Mesendoderm (in vitro differentiated cells): ENCODE results near the gene AIFM3.

ENCODE experiments used
- DNase-seq: peaks from one replicate; pipeline ENCODE4 v3.0.0; 2013
- H2AK5ac ChIP-seq: 2 replicates; pipeline ENCODE4 v1.6.1; 2013; ENCODE audit warnings: low read length, inconsistent platforms
- H2BK120ac ChIP-seq: 2 replicates; pipeline ENCODE4 v1.6.1; 2013; ENCODE audit warnings: low read depth, mild to moderate bottlenecking, low read length, moderate library complexity, mixed read lengths
- H2BK15ac ChIP-seq: replicated peaks from 2 replicates; pipeline ENCODE4 v1.6.1; 2013; ENCODE audit warnings: low read depth, mild to moderate bottlenecking, moderate library complexity
- H2BK5ac ChIP-seq: 2 replicates; pipeline ENCODE4 v1.6.1; 2013; ENCODE audit warnings: low read length, inconsistent platforms
- H3K18ac ChIP-seq: 2 replicates; pipeline ENCODE4 v1.6.1; 2013; ENCODE audit warnings: mild to moderate bottlenecking, low read length, mixed read lengths
- H3K23ac ChIP-seq: one replicate; pipeline ENCODE4 v1.6.1; 2013; ENCODE audit warnings: low read length
- H3K27ac ChIP-seq: 2 replicates; pipeline ENCODE4 v1.5.1; 2013; ENCODE audit warnings: low read depth, mild to moderate bottlenecking, inconsistent platforms, low read length, moderate library complexity
- H3K27me3 ChIP-seq: 2 replicates; pipeline ENCODE4 v1.6.1; 2013; ENCODE audit warnings: low read length, control low read depth, mild to moderate bottlenecking, inconsistent platforms; ENCODE audit not compliant: insufficient read depth, poor library complexity
- H3K36me3 ChIP-seq: 2 replicates; pipeline ENCODE4 v1.6.1; 2013; ENCODE audit warnings: low read length, inconsistent platforms; ENCODE audit not compliant: control insufficient read depth, insufficient read depth
- H3K4ac ChIP-seq: one replicate; pipeline ENCODE4 v1.6.1; 2013; ENCODE audit warnings: low read depth, mild to moderate bottlenecking, low read length, moderate library complexity
- H3K4me1 ChIP-seq: 2 replicates; pipeline ENCODE4 v1.6.1; 2013; ENCODE audit warnings: low read depth, low read length, inconsistent platforms; ENCODE audit not compliant: control insufficient read depth
- H3K4me2 ChIP-seq: 2 replicates; pipeline ENCODE4 v1.6.1; 2013; ENCODE audit warnings: low read length
- H3K4me3 ChIP-seq: 2 replicates; pipeline ENCODE4 v1.5.1; 2013; ENCODE audit warnings: mild to moderate bottlenecking, low read length
- H3K56ac ChIP-seq: one replicate; pipeline ENCODE4 v1.6.1; 2013; ENCODE audit warnings: low read length
- H3K79me1 ChIP-seq: 2 replicates; pipeline ENCODE4 v1.6.1; 2013; ENCODE audit warnings: low read length, inconsistent platforms
- H3K79me2 ChIP-seq: 2 replicates; pipeline ENCODE4 v1.6.1; 2013; ENCODE audit warnings: mild to moderate bottlenecking, low read length; ENCODE audit not compliant: control insufficient read depth, insufficient read depth
- H3K9ac ChIP-seq: 2 replicates; pipeline ENCODE4 v1.6.1; 2013; ENCODE audit warnings: low read length, inconsistent platforms
- H4K5ac ChIP-seq: one replicate; pipeline ENCODE4 v1.6.1; 2013; ENCODE audit warnings: low read length
- H4K8ac ChIP-seq: one replicate; pipeline ENCODE4 v1.6.1; 2013; ENCODE audit warnings: low read depth, mild to moderate bottlenecking, control low read depth, low read length, moderate library complexity
- WGBS: extraction: QIAGEN DNeasy Blood & Tissue Kit; methylation state at CpG from one replicate; pipeline ENCODE4 v1.1.7; 2013; ENCODE audit warnings: low lambda C conversion rate, missing lambda C conversion rate; ENCODE audit not compliant: insufficient coverage; ENCODE audit errors: extremely low coverage; 5-methylcytosine and 5-hydroxymethylcytosine counted together

AIFM3 gene

DNA sequence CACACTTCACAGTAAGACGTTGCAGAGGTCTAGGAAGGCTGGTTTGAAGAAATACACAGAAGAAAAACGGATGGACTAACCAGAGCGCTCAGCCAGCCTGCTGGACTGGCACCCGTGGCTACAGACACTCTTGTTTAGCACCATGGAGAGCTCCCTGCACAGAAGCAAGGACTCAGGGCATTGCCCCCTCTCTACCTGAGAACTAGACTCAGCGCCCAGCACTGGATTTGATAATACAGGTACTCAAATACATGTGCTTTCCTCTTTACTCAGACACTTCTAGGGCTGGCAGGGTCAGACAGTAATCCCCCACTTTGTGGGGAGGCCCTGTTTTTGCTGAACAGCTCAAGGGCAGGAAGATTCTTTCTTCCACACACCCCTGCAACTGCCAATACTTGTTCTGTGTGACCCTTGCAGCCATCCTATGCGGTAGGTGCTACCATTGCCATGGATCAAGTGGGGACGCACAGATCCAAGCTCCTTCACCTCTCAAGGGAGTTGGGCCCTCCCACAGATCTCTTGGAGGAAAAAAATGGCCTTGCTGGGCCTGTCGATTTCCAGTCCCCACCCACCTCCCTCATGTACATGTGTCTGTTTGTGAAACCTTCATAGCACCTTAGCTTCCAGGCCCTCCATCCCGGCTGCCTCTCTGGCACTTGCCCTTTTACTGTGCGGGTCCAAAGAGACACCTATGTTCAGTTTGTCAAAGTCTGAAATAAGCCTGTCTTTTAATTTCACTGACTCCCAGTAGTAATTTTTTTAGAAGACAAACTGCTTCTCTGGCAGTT is 42.8 kb downstream of the AIFM3 start:
- Histone ChIP-seq H3K79me2 (no peaks in the 10 kb centered on the region), H3K4me1 (peaks cover 1% of the 10 kb centered on the region), H3K4me2 (no peak overlapping the region), H3K23ac (no peak overlapping the region), H3K27me3 (no peaks in the 10 kb centered on the region), H3K79me1 (peaks cover 2% of the 10 kb centered on the region), H2BK15ac (no peak overlapping the region), H3K56ac (no peak overlapping the region), H3K36me3 (no peaks in the 10 kb centered on the region), H3K4me3 (no peak overlapping the region), H3K18ac (no peak overlapping the region), H2BK120ac (no peak overlapping the region), H3K4ac (no peak overlapping the region), H2BK5ac (no peak overlapping the region), H4K5ac (no peak overlapping the region), H3K9ac (no peak overlapping the region), H2AK5ac (no peak overlapping the region), H4K8ac (no peak overlapping the region), H3K27ac (no peak overlapping the region)
- no CpG with 5 or more reads among the region's 10 CpGs for WGBS
- DNase-seq, result peak; percentile 68

DNA sequence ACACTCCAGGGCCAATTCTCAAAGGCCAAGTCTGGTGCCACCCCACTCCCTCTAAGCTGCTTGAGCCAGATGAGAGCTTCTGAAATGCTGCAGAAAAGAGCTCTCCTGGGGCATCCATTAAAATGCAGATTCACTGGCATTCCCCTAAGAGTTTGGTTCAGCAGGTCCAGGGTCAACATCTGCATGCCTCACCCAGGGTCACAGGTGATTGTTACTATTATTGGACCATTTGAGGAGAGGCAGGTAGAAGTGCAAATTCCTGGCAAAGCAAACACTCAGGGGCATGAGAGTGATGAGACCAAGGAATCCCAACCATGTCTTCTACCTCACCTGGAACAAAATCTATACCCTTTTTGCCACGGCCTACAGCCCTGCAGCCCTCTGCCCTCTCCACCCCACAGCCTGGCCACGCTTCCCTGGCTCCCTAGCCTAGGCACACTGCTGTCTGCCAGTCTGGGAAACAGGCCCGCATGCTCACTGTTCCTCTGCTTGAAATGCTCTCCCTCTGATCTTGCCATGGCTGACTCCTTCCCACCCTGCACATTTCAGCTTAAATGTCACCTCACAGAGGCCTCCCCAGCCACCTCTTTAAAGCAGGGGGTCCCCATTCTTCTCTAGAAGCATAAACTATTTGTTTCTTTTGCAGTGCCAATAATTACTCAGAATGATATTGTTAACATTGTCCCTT is 43.5 kb downstream of the AIFM3 start:
- Histone ChIP-seq H3K23ac (no peak overlapping the region), H4K5ac (no peak overlapping the region), H3K4ac (no peak overlapping the region), H2BK120ac (no peak overlapping the region), H3K36me3 (no peaks in the 10 kb centered on the region), H3K56ac (no peak overlapping the region), H2BK5ac (no peak overlapping the region), H3K79me2 (no peaks in the 10 kb centered on the region), H3K27ac (no peak overlapping the region), H3K4me3 (no peak overlapping the region), H2AK5ac (no peak overlapping the region), H3K79me1 (peaks cover 2% of the 10 kb centered on the region), H3K4me2 (no peak overlapping the region), H3K9ac (no peak overlapping the region), H3K4me1 (peaks cover 3% of the 10 kb centered on the region), H3K18ac (no peak overlapping the region), H3K27me3 (no peaks in the 10 kb centered on the region), H2BK15ac (no peak overlapping the region), H4K8ac (no peak overlapping the region)
- DNase-seq, result no peak
- no CpG with 5 or more reads among the region's 3 CpGs for WGBS

DNA sequence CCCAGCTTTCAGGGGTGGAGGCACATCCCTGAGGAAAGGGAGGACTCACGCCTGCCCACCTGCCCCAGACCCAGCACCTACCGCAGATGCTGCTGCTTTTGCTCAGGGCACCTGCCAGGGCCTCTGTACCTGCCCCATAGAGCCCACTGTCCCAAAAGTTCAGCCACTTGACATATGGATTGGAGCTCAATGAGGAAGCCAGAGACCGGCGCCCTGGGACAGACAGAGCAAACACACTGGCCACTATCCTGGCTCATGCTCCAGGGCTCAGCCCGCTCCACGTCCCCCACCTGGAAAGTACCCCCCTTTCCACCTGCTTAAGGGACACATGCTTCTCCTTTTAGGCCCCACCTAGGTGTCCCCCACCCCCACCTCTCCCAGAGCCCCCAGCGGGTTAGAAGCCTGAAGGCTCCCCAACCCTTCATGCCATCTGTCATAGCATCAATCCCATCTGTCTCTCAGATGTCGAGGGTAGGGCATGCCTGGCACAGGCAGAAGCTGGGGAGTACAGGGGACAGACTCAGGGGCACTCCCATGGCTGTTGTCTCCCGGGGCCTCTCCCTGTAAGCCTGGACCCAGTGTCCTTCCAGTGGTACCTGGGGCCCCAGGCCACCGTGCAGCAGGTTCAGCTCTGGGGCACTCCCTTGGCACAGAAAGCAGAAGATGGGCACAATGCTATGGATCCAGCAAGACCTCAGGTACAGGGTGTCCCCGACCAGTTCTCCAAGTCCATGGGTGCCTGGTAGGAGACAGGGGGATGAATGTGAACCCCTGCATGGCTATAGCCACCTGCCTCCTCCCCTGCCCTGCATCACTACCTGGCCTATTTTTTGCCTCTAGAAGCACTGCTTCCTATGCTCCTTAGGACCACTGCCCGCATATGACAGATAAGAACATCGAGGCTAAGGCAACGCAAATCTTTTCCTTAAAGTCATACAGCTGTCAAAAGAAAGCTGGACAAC is 45.7 kb downstream of the AIFM3 start:
- Histone ChIP-seq H3K9ac (no peak overlapping the region), H2AK5ac (no peak overlapping the region), H3K4me3 (no peak overlapping the region), H3K27me3 (no peaks in the 10 kb centered on the region), H3K27ac (no peak overlapping the region), H2BK5ac (no peak overlapping the region), H3K4me2 (no peak overlapping the region), H3K79me1 (peaks cover 2% of the 10 kb centered on the region), H3K18ac (no peak overlapping the region), H2BK120ac (no peak overlapping the region), H3K79me2 (no peaks in the 10 kb centered on the region), H3K4ac (no peak overlapping the region), H4K8ac (no peak overlapping the region), H4K5ac (no peak overlapping the region), H3K4me1 (peaks cover 5% of the 10 kb centered on the region), H3K56ac (peak overlapping the region; percentile 15), H2BK15ac (no peak overlapping the region), H3K23ac (peak overlapping the region; percentile 66), H3K36me3 (no peaks in the 10 kb centered on the region)
- DNase-seq, result no peak
- no CpG with 5 or more reads among the region's 14 CpGs for WGBS

DNA sequence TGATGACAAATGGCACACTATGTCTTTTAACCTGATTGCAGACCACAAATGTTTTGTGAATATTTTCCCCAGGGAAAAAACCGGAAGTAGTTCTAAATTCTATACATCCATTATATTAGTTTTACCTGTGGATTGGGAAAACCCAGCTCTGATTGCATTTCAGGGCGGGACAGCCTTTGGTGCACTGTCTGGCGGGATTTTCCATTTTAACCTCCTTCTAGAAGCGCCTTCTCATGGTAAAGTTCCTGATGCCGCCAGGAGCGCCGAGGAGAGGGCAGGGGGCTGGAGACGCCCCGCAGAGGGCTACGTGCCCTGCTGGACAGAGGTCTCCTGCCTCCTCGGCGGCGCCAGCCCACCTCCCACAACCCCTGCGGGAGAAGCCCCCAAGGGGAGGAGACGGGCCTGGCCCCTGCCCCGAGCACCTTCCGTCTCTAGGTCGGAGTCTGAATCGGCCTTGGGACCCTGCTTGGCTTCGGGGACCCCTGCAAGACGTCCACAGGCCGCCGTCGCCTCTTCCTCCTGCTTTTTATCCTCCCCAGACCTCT is 46.7 kb downstream of the AIFM3 start:
- no peak for DNase-seq
- peak overlapping the region; percentile 81 for H2BK5ac ChIP-seq
- H3K79me2 ChIP-seq, result no peaks in the 10 kb centered on the region
- no peaks in the 10 kb centered on the region for H3K36me3 ChIP-seq
- H3K9ac ChIP-seq, result peak overlapping the region; percentile 77
- no peak overlapping the region for H4K5ac ChIP-seq
- H3K27ac ChIP-seq, result peak overlapping the region; percentile 68
- peaks cover 2% of the 10 kb centered on the region for H3K79me1 ChIP-seq
- H3K18ac ChIP-seq, result peak overlapping the region; percentile 62
- peak overlapping the region; percentile 37 for H3K4me3 ChIP-seq
- H3K23ac ChIP-seq, result no peak overlapping the region
- H3K27me3 ChIP-seq, result no peaks in the 10 kb centered on the region
- H2BK120ac ChIP-seq, result no peak overlapping the region
- peaks cover 5% of the 10 kb centered on the region for H3K4me1 ChIP-seq
- peak overlapping the region; percentile 46 for H3K4ac ChIP-seq
- H2BK15ac ChIP-seq, result no peak overlapping the region
- H3K4me2 ChIP-seq, result peak overlapping the region; percentile 77
- no peak overlapping the region for H4K8ac ChIP-seq
- WGBS, result no CpG with 5 or more reads among the region's 24 CpGs
- no peak overlapping the region for H2AK5ac ChIP-seq
- H3K56ac ChIP-seq, result peak overlapping the region; percentile 91

DNA sequence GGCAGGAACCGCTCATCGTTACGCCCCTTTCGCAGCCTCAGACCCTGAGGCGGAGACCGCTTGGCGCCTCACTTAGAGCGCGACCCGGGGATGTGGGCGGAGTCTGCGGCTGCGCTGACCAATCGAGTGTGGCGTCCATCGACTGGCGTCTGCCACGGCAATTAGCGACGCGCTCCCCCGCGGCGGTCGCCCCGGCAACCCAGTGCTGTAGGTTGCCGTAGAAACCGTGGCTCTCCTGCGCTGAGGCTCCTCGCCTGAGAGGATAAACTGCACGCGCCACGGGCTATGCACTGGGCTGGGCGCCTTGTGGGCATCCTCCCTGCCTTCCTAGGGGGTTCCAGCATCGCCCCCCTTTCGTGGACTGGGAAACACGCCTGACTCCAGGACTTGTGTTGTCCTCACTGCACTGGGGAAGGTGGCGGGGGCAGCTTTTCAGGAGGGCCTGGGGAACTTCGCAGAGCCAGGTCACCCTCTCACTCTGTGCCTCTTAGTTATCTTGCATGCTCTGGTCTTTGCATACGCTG is 47.2 kb downstream of the AIFM3 start:
- Histone ChIP-seq H3K27me3 (no peaks in the 10 kb centered on the region), H3K27ac (peak overlapping the region; percentile 3), H2BK5ac (no peak overlapping the region), H3K79me1 (peaks cover 2% of the 10 kb centered on the region), H2AK5ac (no peak overlapping the region), H3K18ac (no peak overlapping the region), H3K23ac (no peak overlapping the region), H3K4me2 (peak overlapping the region; percentile 77), H3K56ac (peak overlapping the region; percentile 91), H3K9ac (peak overlapping the region; percentile 77), H2BK120ac (no peak overlapping the region), H3K4ac (no peak overlapping the region), H4K8ac (no peak overlapping the region), H3K4me3 (no peak overlapping the region), H3K4me1 (peaks cover 5% of the 10 kb centered on the region), H2BK15ac (no peak overlapping the region), H4K5ac (no peak overlapping the region), H3K36me3 (no peaks in the 10 kb centered on the region), H3K79me2 (no peaks in the 10 kb centered on the region)
- no CpG with 5 or more reads among the region's 40 CpGs for WGBS
- DNase-seq, result peak; percentile 98
